Measurements from ENCODE around the gene ZNF830.

ZNF830 gene

DNA sequence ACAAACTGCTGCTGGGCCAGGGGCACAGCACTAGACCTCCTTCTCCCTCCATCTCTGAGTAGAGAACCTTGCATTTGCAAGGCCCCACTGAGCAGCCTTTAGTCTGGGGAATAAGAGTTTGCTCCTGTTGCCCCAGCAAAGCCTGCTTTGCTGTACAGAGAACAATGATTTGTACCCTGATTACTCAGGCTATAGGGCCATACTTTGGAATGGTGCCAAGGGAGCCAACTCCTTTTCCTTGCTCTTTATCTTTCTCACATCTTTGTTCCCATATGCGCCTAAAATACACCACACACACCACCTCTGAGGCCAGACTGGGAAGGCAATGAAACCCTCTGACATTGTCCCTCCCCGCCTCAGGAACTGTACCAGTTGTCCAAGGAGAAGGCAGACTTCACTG is 40.2 kb downstream of the ZNF830 start:
- Histone ChIP-seq H3K4me3 (ENCODE audit: low read depth in 1 of 2, low read length in 2 of 2) (no peak overlapping the region), H4K20me1 (ENCODE audit: insufficient read depth, low read length) (no peaks in the 10 kb centered on the region), H3K9ac (ENCODE audit: low read depth, low read length) (no peak overlapping the region), H3K27me3 (ENCODE audit: insufficient read depth, low read length, poor library complexity) (no peaks in the 10 kb centered on the region), H3K27ac (ENCODE audit: low read length) (no peak overlapping the region), H3K79me2 (ENCODE audit: insufficient read depth, low read length) (no peaks in the 10 kb centered on the region), H3K9me3 (ENCODE audit: insufficient read depth, low read length, severe bottlenecking) (no peaks in the 10 kb centered on the region), H3K36me3 (ENCODE audit: insufficient read depth, low read length) (peaks cover 84% of the 10 kb centered on the region), H3K4me2 (ENCODE audit: insufficient read depth, low read length) (no peak overlapping the region), H2AFZ (ENCODE audit: low read depth, low read length) (no peak overlapping the region), H3K4me1 (ENCODE audit: insufficient read depth, low read length) (no peaks in the 10 kb centered on the region)
- DNase-seq (no peak), ATAC-seq (ENCODE audit: insufficient read depth, low read depth) (no peak)
- TF ChIP-seq CTCF (IDR thresholded peaks at IDR 0.05; ENCODE audit: borderline replicate concordance, extremely low read depth, low read length, poor library complexity, severe bottlenecking) (no peak), EZH2 (IDR thresholded peaks at IDR 0.05; ENCODE audit: borderline replicate concordance, low read depth, low read length, severe bottlenecking) (no peak)

DNA sequence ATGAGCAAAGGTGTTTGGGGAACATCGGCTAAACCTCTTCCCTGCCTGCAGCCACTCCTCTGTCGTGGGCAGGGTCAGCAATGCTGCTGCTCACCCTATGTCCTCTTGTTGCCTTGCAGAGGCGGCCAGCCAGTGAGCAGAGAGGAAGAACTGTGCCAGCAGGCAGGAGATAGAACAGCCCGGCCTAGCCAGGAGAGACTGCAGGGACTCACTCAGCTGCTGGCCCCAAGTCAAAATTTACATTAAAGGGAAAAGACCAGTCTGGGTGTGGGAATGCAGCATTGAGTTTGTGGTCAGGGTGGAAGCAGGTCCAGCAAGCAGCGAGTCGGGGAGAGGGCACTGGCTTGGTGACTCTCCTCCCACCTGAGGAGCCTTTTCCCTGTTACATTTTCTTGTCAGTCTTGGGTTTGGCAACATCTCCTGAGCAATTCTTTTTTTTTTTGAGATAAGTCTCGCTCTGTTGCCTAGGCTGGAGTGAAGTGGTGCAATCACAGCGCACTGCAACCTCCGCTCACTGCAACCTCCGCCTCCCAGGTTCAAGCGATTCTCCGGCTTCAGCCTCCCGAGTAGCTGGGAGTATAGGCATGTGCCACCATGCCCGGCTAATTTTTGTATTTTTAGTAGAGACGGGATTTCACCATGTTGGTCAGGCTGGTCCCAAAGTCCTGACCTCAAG is 41.7 kb downstream of the ZNF830 start:
- no peak for ATAC-seq (ENCODE audit: insufficient read depth, low read depth)
- no peak for DNase-seq
- Histone ChIP-seq H3K27me3 (ENCODE audit: insufficient read depth, low read length, poor library complexity) (no peaks in the 10 kb centered on the region), H3K4me2 (ENCODE audit: insufficient read depth, low read length) (no peak overlapping the region), H3K4me1 (ENCODE audit: insufficient read depth, low read length) (no peaks in the 10 kb centered on the region), H3K27ac (ENCODE audit: low read length) (no peak overlapping the region), H3K36me3 (ENCODE audit: insufficient read depth, low read length) (peaks cover 80% of the 10 kb centered on the region), H3K79me2 (ENCODE audit: insufficient read depth, low read length) (no peaks in the 10 kb centered on the region), H3K9ac (ENCODE audit: low read depth, low read length) (no peak overlapping the region), H3K9me3 (ENCODE audit: insufficient read depth, low read length, severe bottlenecking) (no peaks in the 10 kb centered on the region), H3K4me3 (ENCODE audit: low read depth in 1 of 2, low read length in 2 of 2) (no peak overlapping the region), H2AFZ (ENCODE audit: low read depth, low read length) (no peak overlapping the region), H4K20me1 (ENCODE audit: insufficient read depth, low read length) (no peaks in the 10 kb centered on the region)
- no peak for TF ChIP-seq EZH2 (IDR thresholded peaks at IDR 0.05; ENCODE audit: borderline replicate concordance, low read depth, low read length, severe bottlenecking)
- TF ChIP-seq CTCF (IDR thresholded peaks at IDR 0.05; ENCODE audit: borderline replicate concordance, extremely low read depth, low read length, poor library complexity, severe bottlenecking) = no peak

- no peak overlapping the region for H3K4me3 ChIP-seq (ENCODE audit: low read depth in 1 of 2, low read length in 2 of 2)
- no peak for DNase-seq
- H3K9ac ChIP-seq (ENCODE audit: low read depth, low read length) = no peak overlapping the region
- no peaks in the 10 kb centered on the region for H3K27me3 ChIP-seq (ENCODE audit: insufficient read depth, low read length, poor library complexity)
- H3K27ac ChIP-seq (ENCODE audit: low read length) = no peak overlapping the region
- no peaks in the 10 kb centered on the region for H3K4me1 ChIP-seq (ENCODE audit: insufficient read depth, low read length)
- H3K36me3 ChIP-seq (ENCODE audit: insufficient read depth, low read length) = peaks cover 77% of the 10 kb centered on the region
- H3K4me2 ChIP-seq (ENCODE audit: insufficient read depth, low read length) = no peak overlapping the region
- no peaks in the 10 kb centered on the region for H3K79me2 ChIP-seq (ENCODE audit: insufficient read depth, low read length)
- H2AFZ ChIP-seq (ENCODE audit: low read depth, low read length) = no peak overlapping the region
- TF ChIP-seq EZH2 (IDR thresholded peaks at IDR 0.05; ENCODE audit: borderline replicate concordance, low read depth, low read length, severe bottlenecking) (no peak), CTCF (IDR thresholded peaks at IDR 0.05; ENCODE audit: borderline replicate concordance, extremely low read depth, low read length, poor library complexity, severe bottlenecking) (no peak)
- no peaks in the 10 kb centered on the region for H3K9me3 ChIP-seq (ENCODE audit: insufficient read depth, low read length, severe bottlenecking)
- no peaks in the 10 kb centered on the region for H4K20me1 ChIP-seq (ENCODE audit: insufficient read depth, low read length)
- ATAC-seq (ENCODE audit: insufficient read depth, low read depth) = no peak
Measured at GRCh38 chr17:35003778-35004177, 42.4 kb downstream of the ZNF830 start.
